ENCODE measurements around the gene HAND2.

HAND2 gene

GRCh38 chr4:173490256-173490655 lies 39.8 kb downstream of the HAND2 start:
- TF ChIP-seq, protein P1, sequence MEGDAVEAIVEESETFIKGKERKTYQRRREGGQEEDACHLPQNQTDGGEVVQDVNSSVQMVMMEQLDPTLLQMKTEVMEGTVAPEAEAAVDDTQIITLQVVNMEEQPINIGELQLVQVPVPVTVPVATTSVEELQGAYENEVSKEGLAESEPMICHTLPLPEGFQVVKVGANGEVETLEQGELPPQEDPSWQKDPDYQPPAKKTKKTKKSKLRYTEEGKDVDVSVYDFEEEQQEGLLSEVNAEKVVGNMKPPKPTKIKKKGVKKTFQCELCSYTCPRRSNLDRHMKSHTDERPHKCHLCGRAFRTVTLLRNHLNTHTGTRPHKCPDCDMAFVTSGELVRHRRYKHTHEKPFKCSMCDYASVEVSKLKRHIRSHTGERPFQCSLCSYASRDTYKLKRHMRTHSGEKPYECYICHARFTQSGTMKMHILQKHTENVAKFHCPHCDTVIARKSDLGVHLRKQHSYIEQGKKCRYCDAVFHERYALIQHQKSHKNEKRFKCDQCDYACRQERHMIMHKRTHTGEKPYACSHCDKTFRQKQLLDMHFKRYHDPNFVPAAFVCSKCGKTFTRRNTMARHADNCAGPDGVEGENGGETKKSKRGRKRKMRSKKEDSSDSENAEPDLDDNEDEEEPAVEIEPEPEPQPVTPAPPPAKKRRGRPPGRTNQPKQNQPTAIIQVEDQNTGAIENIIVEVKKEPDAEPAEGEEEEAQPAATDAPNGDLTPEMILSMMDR (IDR thresholded peaks at IDR 0.05; ENCODE audit: low read depth, low read length, missing control alignments) = no peak
- no peak overlapping the region for H3K4me3 ChIP-seq (ENCODE audit: low read depth, low read length)
- DNase-seq (ENCODE audit: low read depth) = no peak
- in situ Hi-C loops (cut with HindIII; ENCODE audit: low sequenced_read_pairs) = no loop called here

DNA sequence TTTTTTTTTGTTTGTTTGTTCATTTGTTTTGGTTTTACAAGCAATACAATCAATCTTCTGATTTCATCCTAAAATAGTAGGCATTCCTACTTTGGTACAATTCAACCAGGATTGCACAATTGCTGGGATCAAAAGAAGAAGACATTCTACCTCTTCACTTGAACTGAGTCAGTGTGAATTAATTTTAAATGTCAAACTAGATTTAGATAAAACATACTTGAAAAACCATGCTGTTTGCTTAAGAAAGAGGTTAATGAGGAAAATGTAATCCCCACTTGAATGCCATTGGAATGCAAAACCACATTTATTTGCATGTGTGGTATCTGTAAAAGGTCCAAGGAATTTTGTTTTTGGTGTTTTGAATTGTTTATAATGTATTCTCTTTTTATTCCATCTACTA lies 40.5 kb downstream of the HAND2 start:
- in situ Hi-C loops (cut with HindIII; ENCODE audit: low sequenced_read_pairs) = no loop called here
- peak; percentile 91 for DNase-seq (ENCODE audit: low read depth)
- H3K4me3 ChIP-seq (ENCODE audit: low read depth, low read length) = no peak overlapping the region
- TF ChIP-seq, protein P1 (IDR thresholded peaks at IDR 0.05; ENCODE audit: low read depth, low read length, missing control alignments) = no peak

GRCh38 chr4:173488656-173489055 lies 41.4 kb downstream of the HAND2 start:
- TF ChIP-seq, protein P1 (IDR thresholded peaks at IDR 0.05; ENCODE audit: low read depth, low read length, missing control alignments) = no peak
- H3K4me3 ChIP-seq (ENCODE audit: low read depth, low read length) = no peak overlapping the region
- DNase-seq (ENCODE audit: low read depth) = no peak
- in situ Hi-C loops (cut with HindIII; ENCODE audit: low sequenced_read_pairs) = no loop called here

DNA sequence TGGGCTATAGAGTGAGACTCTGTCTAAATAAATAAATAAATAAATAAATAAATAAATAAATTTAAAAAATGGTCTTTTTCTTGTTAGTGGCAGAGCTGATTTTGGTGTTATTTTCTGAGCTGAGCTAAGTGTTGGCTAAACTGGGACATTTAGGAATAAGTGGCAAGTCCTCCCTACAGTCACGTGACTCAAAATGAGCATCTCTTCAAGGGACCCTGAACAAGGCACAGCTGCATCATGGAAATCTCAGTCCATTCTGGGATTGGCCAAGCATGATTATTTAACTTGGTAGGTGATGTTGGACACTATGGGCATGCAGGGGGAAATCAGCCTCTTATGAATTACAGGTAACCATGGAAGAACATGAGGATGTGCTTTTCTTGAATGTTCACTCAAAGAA lies 42.0 kb downstream of the HAND2 start:
- in situ Hi-C loops (cut with HindIII; ENCODE audit: low sequenced_read_pairs) = no loop called here
- H3K4me3 ChIP-seq (ENCODE audit: low read depth, low read length) = no peak overlapping the region
- no peak for DNase-seq (ENCODE audit: low read depth)
- TF ChIP-seq, protein P1 (IDR thresholded peaks at IDR 0.05; ENCODE audit: low read depth, low read length, missing control alignments) = no peak

DNA sequence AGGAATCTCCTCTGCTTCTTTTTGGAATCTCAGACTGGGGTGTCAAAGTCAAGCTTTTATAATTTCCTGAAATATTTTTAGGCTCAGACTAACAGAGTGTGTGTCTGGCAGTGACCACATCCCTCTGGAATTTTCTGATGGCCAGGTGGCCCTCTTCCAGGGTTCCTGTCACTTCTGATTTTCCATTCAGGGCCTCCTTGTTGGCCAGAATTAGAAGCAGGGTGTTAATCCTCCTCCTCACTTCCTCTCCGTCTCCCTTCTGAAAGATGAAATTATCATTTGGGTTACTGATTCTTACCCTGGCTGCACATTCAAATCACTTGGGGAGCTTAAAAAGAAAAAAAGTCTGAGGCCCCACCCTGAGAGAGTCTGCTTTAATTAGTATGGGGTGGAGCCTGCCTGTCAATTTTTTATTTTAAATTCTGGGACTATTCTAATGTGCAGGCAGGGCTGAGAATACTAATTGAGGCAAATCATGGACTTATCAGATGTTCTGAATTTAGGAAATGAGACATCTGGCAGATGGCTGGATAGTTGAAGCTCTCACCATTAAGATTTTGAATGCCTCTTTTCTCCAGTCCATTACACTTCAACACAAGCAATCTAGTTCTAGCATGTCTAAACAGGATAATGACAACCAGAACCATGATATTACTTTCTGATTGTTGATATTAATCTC lies 43.2 kb downstream of the HAND2 start:
- TF ChIP-seq, protein P1 (IDR thresholded peaks at IDR 0.05; ENCODE audit: low read depth, low read length, missing control alignments) = no peak
- in situ Hi-C loops (cut with HindIII; ENCODE audit: low sequenced_read_pairs) = no loop called here
- H3K4me3 ChIP-seq (ENCODE audit: low read depth, low read length) = no peak overlapping the region
- no peak for DNase-seq (ENCODE audit: low read depth)

DNA sequence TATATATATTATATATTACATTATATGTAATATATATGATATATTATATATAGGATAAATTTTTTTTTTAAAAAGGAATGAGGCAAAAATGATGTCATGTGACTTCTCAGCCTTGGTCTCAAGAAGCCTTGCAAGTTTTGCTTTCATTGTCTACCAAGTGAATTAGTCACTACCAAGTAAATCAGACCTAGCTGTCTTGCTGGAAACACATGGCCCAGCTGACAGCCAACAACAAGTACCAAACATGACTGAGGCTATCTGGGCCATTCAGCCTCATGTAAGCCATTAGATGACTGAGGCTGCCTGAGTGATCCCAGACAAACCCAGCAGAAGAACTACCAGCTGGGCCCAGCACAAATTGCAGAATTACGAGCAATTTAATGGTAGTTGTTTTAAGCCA lies 44.9 kb downstream of the HAND2 start:
- TF ChIP-seq, protein P1 (IDR thresholded peaks at IDR 0.05; ENCODE audit: low read depth, low read length, missing control alignments) = no peak
- in situ Hi-C loops (cut with HindIII; ENCODE audit: low sequenced_read_pairs) = no loop called here
- H3K4me3 ChIP-seq (ENCODE audit: low read depth, low read length) = no peak overlapping the region
- DNase-seq (ENCODE audit: low read depth) = no peak
